ENCODE results near the gene UBE2D2.

The UBE2D2 gene

GRCh38 chr5:139561655-139562451 lies 714 bp downstream of the UBE2D2 start:
- no peaks in the 10 kb centered on the region for H3K9me3 ChIP-seq (ENCODE audit: low read depth, low read length)
- peak overlapping the region; percentile 80 for H3K27ac ChIP-seq
- peaks cover 26% of the 10 kb centered on the region for H3K36me3 ChIP-seq (ENCODE audit: insufficient read depth, low read length)
- no peak for DNase-seq (ENCODE audit: low read depth, low spot score)
- H3K9ac ChIP-seq (ENCODE audit: insufficient read length), result peak overlapping the region; percentile 92
- no peak; the same call in 1 of the 2 replicates for TF ChIP-seq POLR2AphosphoS5 (IDR thresholded peaks at IDR 0.05; ENCODE audit: borderline replicate concordance, low read depth, low read length)
- no peak for TF ChIP-seq EZH2 (IDR thresholded peaks at IDR 0.05)
- no peak for TF ChIP-seq FOXP2 (optimal IDR thresholded peaks at IDR 0.05; ENCODE audit: control extremely low read depth, extremely low read length, insufficient read depth)
- H3K4me3 ChIP-seq, result peak overlapping the region; percentile 85

GRCh38 chr5:139562847-139563246 lies 1.7 kb downstream of the UBE2D2 start:
- TF ChIP-seq POLR2AphosphoS5 (IDR thresholded peaks at IDR 0.05; ENCODE audit: borderline replicate concordance, low read depth, low read length) (no peak), FOXP2 (optimal IDR thresholded peaks at IDR 0.05; ENCODE audit: control extremely low read depth, extremely low read length, insufficient read depth) (no peak), EZH2 (IDR thresholded peaks at IDR 0.05) (no peak)
- Histone ChIP-seq H3K4me3 (peak overlapping the region; percentile 85), H3K36me3 (ENCODE audit: insufficient read depth, low read length) (peaks cover 29% of the 10 kb centered on the region), H3K9me3 (ENCODE audit: low read depth, low read length) (no peaks in the 10 kb centered on the region), H3K27ac (no peak overlapping the region), H3K9ac (ENCODE audit: insufficient read length) (peak overlapping the region; percentile 92)
- no peak for DNase-seq (ENCODE audit: low read depth, low spot score)

- peak overlapping the region; percentile 10 for H3K4me3 ChIP-seq
- no peak for DNase-seq (ENCODE audit: low read depth, low spot score)
- H3K27ac ChIP-seq, result peak overlapping the region; percentile 51
- no peak overlapping the region for H3K9ac ChIP-seq (ENCODE audit: insufficient read length)
- H3K36me3 ChIP-seq (ENCODE audit: insufficient read depth, low read length), result peaks cover 39% of the 10 kb centered on the region
- TF ChIP-seq POLR2AphosphoS5 (IDR thresholded peaks at IDR 0.05; ENCODE audit: borderline replicate concordance, low read depth, low read length) (no peak), FOXP2 (optimal IDR thresholded peaks at IDR 0.05; ENCODE audit: control extremely low read depth, extremely low read length, insufficient read depth) (no peak), EZH2 (IDR thresholded peaks at IDR 0.05) (no peak)
- H3K9me3 ChIP-seq (ENCODE audit: low read depth, low read length), result no peaks in the 10 kb centered on the region
Observed at GRCh38 chr5:139565411-139566305, 4.5 kb downstream of the UBE2D2 start.

GRCh38 chr5:139566611-139567010 lies 5.5 kb downstream of the UBE2D2 start:
- H3K9me3 ChIP-seq (ENCODE audit: low read depth, low read length), result no peaks in the 10 kb centered on the region
- H3K9ac ChIP-seq (ENCODE audit: insufficient read length), result no peak overlapping the region
- H3K4me3 ChIP-seq, result no peak overlapping the region
- no peak overlapping the region for H3K27ac ChIP-seq
- H3K36me3 ChIP-seq (ENCODE audit: insufficient read depth, low read length), result peaks cover 39% of the 10 kb centered on the region
- no peak for DNase-seq (ENCODE audit: low read depth, low spot score)
- TF ChIP-seq FOXP2 (optimal IDR thresholded peaks at IDR 0.05; ENCODE audit: control extremely low read depth, extremely low read length, insufficient read depth), result no peak
- no peak for TF ChIP-seq EZH2 (IDR thresholded peaks at IDR 0.05)
- TF ChIP-seq POLR2AphosphoS5 (IDR thresholded peaks at IDR 0.05; ENCODE audit: borderline replicate concordance, low read depth, low read length), result no peak

GRCh38 chr5:139569270-139569955 lies 8.3 kb downstream of the UBE2D2 start:
- H3K9ac ChIP-seq (ENCODE audit: insufficient read length), result no peak overlapping the region
- no peaks in the 10 kb centered on the region for H3K9me3 ChIP-seq (ENCODE audit: low read depth, low read length)
- H3K4me3 ChIP-seq, result no peak overlapping the region
- peaks cover 25% of the 10 kb centered on the region for H3K36me3 ChIP-seq (ENCODE audit: insufficient read depth, low read length)
- no peak for TF ChIP-seq POLR2AphosphoS5 (IDR thresholded peaks at IDR 0.05; ENCODE audit: borderline replicate concordance, low read depth, low read length)
- no peak for TF ChIP-seq FOXP2 (optimal IDR thresholded peaks at IDR 0.05; ENCODE audit: control extremely low read depth, extremely low read length, insufficient read depth)
- TF ChIP-seq EZH2 (IDR thresholded peaks at IDR 0.05), result no peak
- DNase-seq (ENCODE audit: low read depth, low spot score), result no peak
- H3K27ac ChIP-seq, result no peak overlapping the region; the same call in 1 of the 2 replicates

GRCh38 chr5:139571543-139571942 lies 10.4 kb downstream of the UBE2D2 start:
- Histone ChIP-seq H3K4me3 (no peak overlapping the region), H3K9me3 (ENCODE audit: low read depth, low read length) (no peaks in the 10 kb centered on the region), H3K9ac (ENCODE audit: insufficient read length) (peak overlapping the region; percentile 19), H3K36me3 (ENCODE audit: insufficient read depth, low read length) (peaks cover 20% of the 10 kb centered on the region), H3K27ac (peak overlapping the region; percentile 40; the same call in 1 of the 2 replicates)
- DNase-seq (ENCODE audit: low read depth, low spot score), result no peak
- TF ChIP-seq POLR2AphosphoS5 (IDR thresholded peaks at IDR 0.05; ENCODE audit: borderline replicate concordance, low read depth, low read length) (no peak), FOXP2 (optimal IDR thresholded peaks at IDR 0.05; ENCODE audit: control extremely low read depth, extremely low read length, insufficient read depth) (no peak), EZH2 (IDR thresholded peaks at IDR 0.05) (no peak)

- no peak for DNase-seq (ENCODE audit: low read depth, low spot score)
- Histone ChIP-seq H3K9ac (ENCODE audit: insufficient read length) (peak overlapping the region; percentile 19), H3K9me3 (ENCODE audit: low read depth, low read length) (no peaks in the 10 kb centered on the region), H3K4me3 (no peak overlapping the region), H3K27ac (peak overlapping the region; percentile 40; the same call in 1 of the 2 replicates), H3K36me3 (ENCODE audit: insufficient read depth, low read length) (peaks cover 16% of the 10 kb centered on the region)
- TF ChIP-seq EZH2 (IDR thresholded peaks at IDR 0.05) (no peak), FOXP2 (optimal IDR thresholded peaks at IDR 0.05; ENCODE audit: control extremely low read depth, extremely low read length, insufficient read depth) (no peak), POLR2AphosphoS5 (IDR thresholded peaks at IDR 0.05; ENCODE audit: borderline replicate concordance, low read depth, low read length) (no peak)
Observed at GRCh38 chr5:139571966-139572365, 10.8 kb downstream of the UBE2D2 start.

Measured in SK-N-MC (cell line).